Activated CD8-positive, alpha-beta memory T cell treated with anti-CD3 and anti-CD28 coated beads, Interleukin-2, amount 50 U/mL, for 48 hours (primary cell): ENCODE measurements around the gene RBM34.
"Not testable (repeated sequence)": the region's sequence is repeated elsewhere in the genome, so short reads cannot be mapped to it uniquely, and the experiment has no call there.

Source experiments
- DNase-seq: peaks from one replicate; pipeline ENCODE4 v3.0.0-alpha.2; 2020

The RBM34 gene, protein sequence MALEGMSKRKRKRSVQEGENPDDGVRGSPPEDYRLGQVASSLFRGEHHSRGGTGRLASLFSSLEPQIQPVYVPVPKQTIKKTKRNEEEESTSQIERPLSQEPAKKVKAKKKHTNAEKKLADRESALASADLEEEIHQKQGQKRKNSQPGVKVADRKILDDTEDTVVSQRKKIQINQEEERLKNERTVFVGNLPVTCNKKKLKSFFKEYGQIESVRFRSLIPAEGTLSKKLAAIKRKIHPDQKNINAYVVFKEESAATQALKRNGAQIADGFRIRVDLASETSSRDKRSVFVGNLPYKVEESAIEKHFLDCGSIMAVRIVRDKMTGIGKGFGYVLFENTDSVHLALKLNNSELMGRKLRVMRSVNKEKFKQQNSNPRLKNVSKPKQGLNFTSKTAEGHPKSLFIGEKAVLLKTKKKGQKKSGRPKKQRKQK

GRCh38 chr1:235160957-235161684 is at the start of gene RBM34:
Gene RBM34 (minus strand): TSS chr1:235161250. CDS start chr1:235161226, 24 bp downstream.
- peak; percentile 97 for DNase-seq

GRCh38 chr1:235207209-235207565 is 46.1 kb upstream of the RBM34 start:
- DNase-seq, result no peak

- no peak for DNase-seq
Measured at GRCh38 chr1:235206533-235207208, 45.6 kb upstream of the RBM34 start.

DNA sequence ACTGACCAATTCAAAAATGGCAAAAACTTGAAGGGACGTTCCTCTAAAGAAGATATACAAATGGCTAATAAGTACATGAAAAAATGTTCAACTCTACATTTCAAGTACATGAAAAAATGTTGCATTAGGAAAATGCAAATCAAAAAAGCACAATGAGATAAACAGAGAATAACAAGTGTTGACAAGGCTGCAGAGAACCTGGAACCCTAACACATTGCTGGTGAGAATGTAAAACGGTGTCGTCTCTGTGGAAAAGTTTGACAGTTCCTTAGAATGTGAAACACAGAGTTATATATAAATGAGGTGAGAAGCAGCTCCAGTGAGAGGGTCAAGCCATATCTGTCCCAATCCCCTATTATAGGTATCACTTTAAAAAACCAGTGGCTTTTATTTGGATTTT is 44.6 kb upstream of the RBM34 start:
- no peak for DNase-seq

GRCh38 chr1:235203428-235203827 is 42.4 kb upstream of the RBM34 start:
- no peak for DNase-seq

GRCh38 chr1:235202447-235202846 is 41.4 kb upstream of the RBM34 start:
- DNase-seq, result not testable (repeated sequence)

- no peak for DNase-seq
Measured at GRCh38 chr1:235199441-235199840, 38.4 kb upstream of the RBM34 start.

GRCh38 chr1:235190431-235190830 is 29.4 kb upstream of the RBM34 start:
- DNase-seq, result no peak

DNA sequence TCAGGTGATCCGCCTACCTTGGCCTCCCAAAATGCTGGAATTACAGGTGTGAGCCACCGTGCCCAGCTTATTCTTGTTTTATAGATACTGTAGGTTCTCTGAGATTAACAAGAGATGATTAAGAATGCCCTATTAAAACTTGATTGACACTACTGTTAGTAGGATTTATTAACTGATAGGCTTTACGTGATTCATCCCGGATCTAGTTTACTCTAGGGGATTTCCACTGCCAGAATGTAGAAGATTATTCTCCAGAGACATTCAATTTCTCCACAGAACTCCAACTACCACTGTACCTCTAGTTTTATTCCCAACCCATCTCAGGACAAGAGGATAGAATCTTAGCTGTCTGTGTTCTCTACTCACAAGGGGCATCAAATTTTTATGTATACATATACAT is 26.3 kb upstream of the RBM34 start:
- DNase-seq, result no peak

GRCh38 chr1:235181561-235182245 is 20.7 kb upstream of the RBM34 start:
- no peak for DNase-seq

DNA sequence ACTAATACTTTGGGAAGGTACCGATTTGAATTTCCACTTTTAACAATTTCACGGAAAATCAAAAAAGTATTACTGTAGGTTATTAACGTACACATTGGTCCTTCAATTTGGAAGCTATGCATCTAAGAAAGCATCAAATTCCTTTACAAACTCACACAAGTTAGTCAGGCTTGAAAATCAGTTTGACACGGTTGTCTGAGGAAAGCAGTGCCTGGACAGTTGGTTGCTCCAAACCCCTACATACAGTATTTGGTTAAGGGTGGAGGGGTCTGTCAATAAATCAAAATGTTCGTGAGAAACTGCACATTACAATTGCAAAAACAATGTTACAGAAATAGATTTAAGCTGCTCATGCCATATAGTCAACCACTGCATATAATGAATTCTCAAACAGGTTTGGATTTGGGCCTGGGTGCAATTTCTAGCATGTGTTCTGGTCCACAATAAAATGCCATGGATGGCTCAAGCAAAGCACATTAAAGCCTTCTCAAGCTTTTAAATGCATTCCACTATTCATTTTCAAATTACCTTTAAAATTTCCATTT is 19.9 kb upstream of the RBM34 start:
- DNase-seq, result no peak

- no peak for DNase-seq
Measured at GRCh38 chr1:235176486-235176885, 15.4 kb upstream of the RBM34 start.

- DNase-seq, result no peak
Measured at GRCh38 chr1:235169986-235170385, 8.9 kb upstream of the RBM34 start.

GRCh38 chr1:235168375-235168774 is 7.3 kb upstream of the RBM34 start:
- DNase-seq, result no peak

DNA sequence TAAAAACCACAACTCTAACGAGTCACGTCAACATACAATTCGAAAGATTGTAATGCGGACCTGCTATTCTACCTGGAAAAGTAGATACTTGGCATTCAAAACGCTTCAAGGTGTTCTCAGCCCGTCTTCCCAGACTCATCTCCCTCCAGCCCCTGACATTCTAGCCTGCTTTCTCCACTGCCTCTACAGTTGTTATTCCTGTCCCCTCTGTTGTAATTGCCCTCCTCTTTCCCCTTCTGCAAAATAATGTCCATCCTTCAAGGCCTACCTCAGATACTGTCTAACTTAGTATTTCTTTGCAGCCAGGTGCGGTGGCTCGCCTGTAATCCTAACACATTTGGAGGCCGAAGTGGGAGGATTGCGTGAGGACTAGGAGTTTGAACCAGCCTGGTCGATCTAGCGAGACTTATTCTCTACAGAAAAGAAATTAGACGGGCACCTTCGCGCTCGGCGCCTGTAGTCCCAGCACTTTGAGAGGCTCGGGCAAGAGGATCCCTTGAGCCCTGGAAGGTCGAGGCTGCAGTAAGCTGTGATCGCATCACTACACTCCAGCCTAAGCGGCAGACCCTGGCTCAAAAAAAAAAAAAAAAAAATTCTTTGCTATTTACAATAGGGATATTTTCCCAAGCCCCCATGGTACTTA is 756 bp upstream of the RBM34 start:
- DNase-seq, result no peak

- DNase-seq, result no peak
Measured at GRCh38 chr1:235160383-235160956, 580 bp downstream of the RBM34 start.

- not testable (repeated sequence) for DNase-seq
Measured at GRCh38 chr1:235159930-235160329, 1.1 kb downstream of the RBM34 start.

- DNase-seq, result not testable (repeated sequence)
Measured at GRCh38 chr1:235159284-235159683, 1.8 kb downstream of the RBM34 start.

DNA sequence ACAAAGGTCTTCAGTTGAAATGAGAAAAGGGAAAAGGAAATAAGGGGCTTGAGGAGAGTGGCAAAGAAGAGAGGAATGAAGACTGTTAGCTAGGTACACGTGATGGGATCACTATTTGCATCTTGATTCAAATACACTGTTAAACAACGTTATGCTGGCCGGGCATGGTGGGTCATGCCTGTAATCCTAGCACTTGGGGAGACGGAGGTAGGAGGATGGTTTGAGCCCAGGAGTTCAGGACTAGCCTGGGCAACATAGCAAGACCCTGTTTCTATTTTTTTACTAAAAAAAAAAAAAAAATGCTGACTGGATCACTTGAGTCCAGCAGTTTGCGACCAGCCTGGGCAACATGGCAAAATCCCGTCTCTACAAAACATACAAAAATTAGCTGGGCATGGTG is 2.4 kb downstream of the RBM34 start:
- DNase-seq, result no peak

- DNase-seq, result no peak
Measured at GRCh38 chr1:235157150-235157549, 3.9 kb downstream of the RBM34 start.

DNA sequence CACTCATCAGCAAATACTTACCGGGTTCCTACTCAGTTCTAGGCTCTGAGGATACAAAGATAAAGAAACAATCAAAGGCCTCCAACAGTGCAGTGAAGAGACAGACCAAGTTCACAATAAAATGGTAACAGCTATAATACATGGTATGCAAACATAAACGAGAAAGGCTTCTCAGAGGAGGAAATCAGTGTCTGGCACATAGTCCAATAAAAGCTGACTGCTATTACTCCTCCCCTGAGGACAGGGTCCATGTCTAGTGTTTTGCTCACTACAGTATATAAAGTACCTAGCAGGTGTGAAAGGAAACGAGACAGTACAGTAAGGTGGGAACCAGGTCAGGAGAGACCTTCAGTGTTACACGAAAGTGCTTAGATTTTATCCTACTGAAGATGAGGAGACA is 4.3 kb downstream of the RBM34 start:
- DNase-seq, result no peak

DNA sequence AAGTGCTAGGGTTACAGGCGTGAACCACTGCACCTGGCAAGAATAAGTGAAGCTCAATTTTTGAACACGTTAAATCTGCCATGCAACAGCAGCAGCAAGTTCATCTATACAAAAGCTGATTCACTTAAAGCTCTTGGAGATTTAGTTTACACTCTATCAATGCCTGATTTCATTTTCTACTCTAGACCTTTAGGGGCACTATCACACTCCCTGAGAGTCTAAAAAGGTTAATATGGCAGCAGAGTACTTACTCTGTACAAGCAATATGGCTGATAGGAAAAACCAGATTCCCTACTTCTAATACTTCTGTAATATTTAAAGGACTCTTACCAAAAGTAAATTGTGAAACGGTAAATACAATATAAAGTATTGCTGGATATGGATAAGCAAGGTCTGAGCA is 4.8 kb downstream of the RBM34 start:
- no peak for DNase-seq
